HG03354 (cell line): ENCODE results near the gene PLA1A.

Experiments used
- ATAC-seq: cut with Tn5 transposase; IDR thresholded peaks from one replicate; pipeline ENCODE4 v1.9.1; 2021; ENCODE audit warnings: mild to moderate bottlenecking; ENCODE audit not compliant: unreplicated experiment, poor library complexity, severe bottlenecking

PLA1A gene

DNA sequence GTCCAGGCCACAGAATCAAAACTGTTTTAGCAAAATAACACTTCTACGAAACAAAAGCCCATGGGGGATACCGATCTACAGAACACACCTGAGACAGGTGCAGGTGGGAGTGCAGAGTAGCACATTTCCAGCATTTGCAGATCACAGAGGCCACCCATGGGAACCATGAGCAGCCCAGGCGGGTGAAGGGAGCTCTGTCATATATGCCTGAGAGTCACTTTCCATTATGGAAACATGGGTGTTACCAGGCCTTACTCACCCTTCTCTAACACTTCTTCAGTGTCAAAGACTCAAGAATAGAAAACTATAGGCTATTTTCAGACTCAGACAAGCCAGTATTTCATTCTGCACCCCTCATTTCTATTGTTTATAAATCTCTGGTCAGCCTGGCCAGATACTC is 3.5 kb downstream of the PLA1A start:
- peak; percentile 22 for ATAC-seq

DNA sequence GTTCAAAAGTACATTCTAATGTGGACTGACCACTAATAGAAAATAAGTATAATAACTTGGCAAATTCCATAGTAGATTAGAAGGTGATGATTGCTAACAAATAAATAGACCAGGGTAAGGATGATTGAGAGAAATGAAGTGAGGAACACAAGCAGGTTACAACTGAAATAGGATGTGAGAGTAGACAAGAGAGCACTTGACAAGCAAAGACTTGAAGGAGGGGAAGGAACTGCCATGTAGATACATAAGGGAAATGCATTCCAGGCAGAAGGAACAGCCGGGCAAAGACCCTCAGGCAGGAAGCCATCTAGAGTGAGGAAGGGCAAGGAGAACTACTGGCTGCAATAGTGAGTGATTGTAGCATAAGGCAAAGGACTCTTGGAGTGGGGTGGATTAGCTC is 5.0 kb downstream of the PLA1A start:
- no peak for ATAC-seq

DNA sequence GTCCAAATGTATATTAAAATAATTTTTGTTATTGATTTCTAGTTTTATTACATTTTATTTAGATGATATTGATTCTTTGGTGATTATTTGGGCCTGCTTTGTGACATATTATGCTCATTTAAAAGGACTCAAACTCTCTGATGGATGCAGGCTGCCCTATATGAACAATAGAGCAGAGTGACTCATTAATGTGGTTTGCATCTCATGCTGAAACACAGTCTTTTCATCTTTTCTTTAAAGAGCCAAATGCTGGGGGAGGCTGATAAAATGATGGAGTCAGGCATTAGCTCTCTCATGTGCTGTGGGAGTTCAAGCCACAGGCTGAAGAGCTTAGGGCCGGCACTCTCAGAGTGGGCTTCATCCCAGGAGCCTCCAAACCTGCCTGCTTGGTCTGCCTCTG is 7.2 kb downstream of the PLA1A start:
- ATAC-seq = no peak

DNA sequence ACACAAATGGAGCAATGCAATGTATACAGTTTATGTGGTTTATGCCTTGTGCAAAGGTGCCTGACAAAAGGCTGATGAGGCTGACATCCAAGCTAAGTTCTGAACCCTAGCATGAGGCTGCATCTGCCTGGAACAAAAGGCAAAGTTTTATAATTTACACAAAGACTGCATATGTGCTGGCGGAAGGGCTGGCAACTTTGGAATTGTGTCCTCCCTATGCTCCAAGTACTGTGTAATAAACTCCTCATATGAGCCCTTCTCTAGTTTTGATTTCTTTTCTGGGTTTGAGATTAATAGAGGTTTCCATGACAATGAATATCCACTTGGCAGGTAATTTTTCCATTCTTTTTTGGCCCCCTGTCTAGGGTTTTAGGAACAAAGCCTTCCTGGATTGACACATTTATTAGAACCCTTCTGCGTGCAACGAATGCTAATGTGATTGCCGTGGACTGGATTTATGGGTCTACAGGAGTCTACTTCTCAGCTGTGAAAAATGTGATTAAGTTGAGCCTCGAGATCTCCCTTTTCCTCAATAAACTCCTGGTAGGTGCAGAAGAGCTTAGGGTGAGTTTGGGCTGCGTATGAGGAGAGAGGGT is 10.8 kb downstream of the PLA1A start:
- no peak for ATAC-seq

DNA sequence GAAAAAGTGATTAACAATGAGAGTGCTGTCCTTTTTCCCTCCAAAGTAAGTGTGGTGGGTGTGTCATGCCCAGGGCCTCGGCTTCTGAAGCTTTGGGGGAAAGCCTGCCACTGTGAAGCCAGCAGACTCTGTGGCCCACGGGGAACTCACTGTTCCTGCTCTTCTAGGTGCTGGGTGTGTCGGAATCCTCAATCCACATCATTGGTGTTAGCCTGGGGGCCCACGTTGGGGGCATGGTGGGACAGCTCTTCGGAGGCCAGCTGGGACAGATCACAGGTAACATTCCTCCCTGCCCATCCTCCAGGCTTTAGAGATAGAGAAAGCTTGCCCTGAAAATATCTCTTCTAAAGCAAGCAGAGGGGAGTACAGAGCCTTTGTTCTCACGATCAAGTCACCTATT is 11.6 kb downstream of the PLA1A start:
- no peak for ATAC-seq

DNA sequence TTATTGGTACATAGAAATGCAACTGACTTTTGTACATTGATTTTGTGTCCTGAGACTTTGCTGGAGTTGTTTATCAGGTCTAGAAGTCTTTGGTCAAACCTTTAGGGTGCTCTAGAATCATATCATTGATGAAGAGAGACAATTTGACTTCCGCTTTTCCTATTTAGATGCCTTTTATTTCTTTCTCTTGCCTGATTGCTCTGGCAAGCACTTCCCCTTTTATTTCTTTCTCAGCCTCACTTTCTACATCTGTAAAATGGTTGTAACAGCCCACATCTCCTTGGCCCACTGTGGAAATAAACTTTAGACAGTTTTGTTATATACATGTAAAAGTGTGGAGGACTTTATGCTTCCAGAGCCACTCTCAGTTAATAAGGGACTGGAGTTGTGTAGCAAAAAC is 14.0 kb downstream of the PLA1A start:
- ATAC-seq = no peak

GRCh38 chr3:119613201-119613600 is 15.5 kb downstream of the PLA1A start:
- ATAC-seq = no peak

DNA sequence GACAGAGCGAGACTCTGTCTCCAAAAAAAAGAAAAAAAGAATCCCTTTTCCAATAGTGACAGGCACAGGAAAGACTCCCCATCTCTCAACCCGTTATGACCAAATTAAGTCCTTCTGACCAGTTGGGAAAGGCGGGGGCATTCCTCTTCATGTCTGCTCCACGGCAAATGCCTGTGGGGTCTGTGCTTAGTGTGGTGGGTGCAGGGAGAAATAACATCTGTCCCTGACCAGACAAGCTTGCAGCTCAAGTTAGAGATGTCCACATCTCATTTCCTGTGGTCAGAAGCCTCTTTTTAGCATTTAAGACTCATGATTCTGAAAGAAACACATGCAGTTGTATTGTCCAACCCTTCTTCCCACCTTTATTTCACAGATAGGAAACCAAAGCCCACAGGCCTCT is 16.2 kb downstream of the PLA1A start:
- ATAC-seq = no peak

GRCh38 chr3:119616056-119616455 is 18.4 kb downstream of the PLA1A start:
- ATAC-seq = no peak

DNA sequence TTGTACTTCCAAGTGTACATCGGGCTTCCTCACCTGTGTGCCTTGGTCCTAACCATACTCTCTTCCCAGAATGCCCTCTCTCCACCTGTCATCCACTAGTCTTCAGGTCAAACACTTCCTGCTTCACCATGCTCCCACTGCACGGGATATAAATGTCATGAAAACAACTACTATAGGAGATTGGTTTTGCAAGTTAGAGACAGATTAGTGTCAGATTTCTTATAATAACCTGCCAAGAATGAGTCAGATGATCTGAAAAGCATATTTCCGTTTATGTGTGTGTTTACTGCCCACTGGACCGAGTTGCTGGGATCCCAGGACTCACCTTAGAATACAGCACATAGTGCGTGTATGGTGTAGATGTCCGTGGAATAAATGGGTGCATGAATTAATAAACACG is 21.4 kb downstream of the PLA1A start:
- ATAC-seq = no peak

- no peak for ATAC-seq
Measured at GRCh38 chr3:119620899-119621298, 23.2 kb downstream of the PLA1A start.

- ATAC-seq = no peak
Measured at GRCh38 chr3:119624002-119624720, 26.5 kb downstream of the PLA1A start.

DNA sequence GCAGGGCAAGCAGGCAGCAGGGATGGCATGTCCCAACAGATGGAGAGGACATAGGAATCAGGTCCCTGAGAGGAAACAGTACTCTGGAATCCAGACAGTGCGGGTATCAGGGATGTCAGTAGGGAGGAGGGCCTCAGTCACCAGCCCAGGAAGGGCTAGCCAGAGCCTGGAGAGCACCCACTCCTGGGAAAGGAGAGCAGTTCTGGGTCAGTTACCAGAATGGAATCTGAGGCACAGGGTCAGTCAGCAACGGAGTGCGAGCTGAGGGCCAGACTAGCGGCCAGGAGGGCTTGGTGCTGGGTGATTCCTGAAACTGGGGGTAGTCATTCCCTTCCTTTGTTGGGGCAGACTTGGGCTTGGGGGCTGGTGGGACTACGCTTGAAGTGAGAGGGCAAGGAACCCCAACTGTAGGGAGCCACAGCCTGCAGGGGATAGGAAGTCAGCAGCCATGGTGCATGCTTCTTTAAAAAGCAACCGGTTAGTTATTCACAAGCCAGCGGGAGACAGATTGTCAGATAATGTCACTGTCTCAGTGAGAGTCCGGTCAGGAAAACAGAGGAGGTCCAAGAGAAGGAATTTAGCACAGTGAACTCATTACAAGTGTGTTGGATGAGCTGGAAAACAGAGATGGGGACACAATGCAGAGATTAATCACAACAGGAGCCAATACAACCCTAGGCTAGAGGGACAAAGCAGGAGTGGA is 27.9 kb downstream of the PLA1A start:
- no peak for ATAC-seq

DNA sequence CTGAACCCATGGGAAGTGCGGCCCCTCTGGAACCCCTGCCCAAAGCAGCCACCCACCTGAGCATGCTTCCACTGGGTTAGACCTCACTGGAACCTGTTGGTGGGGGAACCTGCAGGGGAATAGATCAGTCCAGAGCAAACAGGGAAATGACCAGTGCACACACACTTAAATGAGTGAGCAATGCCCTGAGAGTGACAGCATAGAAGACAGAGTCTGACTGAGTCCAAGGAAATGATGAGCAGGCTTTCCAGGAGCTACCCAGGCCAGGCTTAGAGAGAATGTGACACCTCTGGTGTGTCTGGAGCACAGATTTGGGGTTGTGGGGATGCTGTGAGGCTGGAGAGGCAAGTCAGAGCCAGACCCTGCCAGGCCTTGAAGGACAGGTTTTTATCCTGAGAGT is 28.5 kb downstream of the PLA1A start:
- no peak for ATAC-seq

- ATAC-seq = peak; percentile 42
Measured at GRCh38 chr3:119627461-119627860, 29.8 kb downstream of the PLA1A start.

DNA sequence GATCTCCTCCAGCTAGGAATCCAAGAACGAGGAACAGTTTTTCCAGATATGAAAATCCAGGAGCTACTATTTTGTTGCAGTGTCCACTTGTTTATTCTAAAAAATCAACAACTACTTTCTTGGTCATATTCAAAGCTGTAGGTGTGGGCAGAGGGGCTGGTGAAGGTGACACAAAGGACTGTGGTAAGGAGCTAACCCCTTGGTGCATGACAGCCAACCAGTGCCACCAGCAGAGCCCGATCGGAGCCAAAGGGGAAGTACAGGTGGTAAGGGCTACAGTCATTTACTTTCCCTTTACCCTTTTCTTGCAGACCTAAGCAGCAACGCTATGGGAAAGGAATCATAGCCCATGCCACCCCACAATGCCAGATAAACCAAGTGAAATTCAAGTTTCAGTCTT is 30.7 kb downstream of the PLA1A start:
- peak; percentile 71 for ATAC-seq

DNA sequence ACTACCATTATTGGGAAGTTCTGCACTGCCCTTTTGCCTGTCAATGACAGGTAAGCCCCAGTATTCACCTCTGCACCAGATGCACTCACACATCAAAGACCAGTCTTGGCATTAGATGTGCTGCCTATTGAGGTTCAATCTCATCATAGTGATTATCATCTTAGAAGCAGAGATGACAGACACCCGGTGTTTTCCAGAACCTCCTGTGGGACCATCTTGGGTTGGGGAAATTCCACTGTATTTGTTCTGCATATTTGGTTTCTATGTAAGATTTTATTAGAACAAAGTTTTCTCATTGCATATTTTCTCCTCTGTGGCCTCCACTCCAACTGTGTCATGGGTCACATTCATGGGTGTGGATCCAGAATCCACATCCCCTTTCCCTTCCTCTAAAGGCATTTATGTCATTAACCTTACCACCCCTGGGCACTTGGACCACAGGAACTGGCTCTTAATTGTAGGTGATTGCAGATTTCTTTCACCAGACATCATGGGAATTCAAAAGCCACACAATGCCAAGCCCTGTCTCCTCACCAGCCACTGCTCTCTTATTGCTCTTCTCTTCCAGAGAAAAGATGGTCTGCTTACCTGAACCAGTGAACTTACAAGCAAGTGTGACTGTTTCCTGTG is 31.2 kb downstream of the PLA1A start:
- peak; percentile 35 for ATAC-seq

DNA sequence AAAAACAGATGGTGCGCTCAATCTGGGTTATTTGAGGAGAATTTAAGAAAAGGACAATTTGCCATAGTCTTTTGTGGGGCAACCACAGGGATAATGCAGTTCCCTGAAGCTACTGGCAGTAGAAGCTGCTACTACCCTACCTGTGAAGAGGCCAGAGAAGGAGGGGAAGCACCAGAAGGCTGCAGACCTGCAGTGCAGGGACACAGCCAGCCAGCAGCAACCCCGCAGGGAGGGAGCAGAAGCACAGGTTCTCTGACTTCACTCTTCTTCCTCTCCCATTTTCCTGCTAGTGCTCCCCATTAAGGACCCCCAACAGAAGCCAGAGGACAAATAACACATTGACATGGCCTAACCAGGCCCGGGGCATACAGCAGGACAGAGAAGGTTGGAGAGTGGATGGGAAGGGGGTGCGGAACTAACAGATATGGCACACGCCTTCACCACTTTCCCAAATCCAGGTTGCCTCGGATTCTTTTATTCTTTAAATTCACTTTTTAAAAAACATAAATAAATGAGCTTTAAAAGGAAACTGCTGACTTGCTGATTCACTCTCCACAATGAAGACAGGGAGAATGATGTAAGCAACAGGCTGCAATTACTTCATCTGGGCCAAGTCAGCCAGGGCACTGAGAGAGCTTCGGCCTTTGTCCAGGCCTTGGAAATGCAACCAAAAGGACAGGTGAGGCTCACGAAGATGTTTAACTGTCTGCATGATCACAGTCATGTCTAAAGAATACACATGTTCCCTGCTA is 32.6 kb downstream of the PLA1A start:
- ATAC-seq = no peak

DNA sequence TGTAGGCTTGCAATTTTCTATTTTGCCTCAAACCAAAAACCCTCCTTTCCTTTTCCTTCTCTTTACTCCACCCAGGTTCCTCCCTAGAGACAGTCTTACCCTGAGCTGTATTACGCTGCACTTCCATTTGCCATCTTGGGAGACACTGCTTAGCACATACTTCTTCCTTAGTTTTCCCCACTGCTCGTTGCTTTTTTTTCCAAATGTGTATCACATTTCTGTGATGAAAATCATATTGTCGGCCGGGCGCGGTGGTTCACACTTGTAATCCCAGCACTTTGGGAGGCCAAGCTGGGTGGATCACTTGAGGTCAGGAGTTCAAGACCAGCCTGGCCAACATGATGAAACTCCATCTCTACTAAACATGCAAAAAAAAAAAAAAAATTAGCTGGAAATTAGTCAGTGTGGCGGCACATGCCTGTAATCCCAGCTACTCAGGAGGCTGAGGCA is 33.2 kb downstream of the PLA1A start:
- no peak for ATAC-seq

DNA sequence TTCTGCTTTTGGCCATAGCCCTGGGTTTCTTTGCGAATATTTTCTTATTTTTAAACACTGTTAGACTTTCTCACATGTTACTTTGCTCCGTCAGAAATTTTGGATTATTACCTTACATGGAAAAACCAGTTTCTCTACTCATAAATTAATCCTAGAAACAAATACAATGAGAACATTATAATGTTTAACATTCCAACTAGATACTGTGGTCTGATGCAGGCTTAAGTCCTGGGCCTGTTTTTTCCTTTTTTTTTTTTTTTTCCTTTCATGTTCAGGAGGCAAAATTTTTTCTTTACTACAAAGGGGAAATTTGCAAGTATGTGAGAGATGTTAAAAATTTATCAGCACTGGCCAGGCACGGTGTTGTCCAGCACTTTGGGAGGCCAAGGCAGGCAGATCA is 33.8 kb downstream of the PLA1A start:
- no peak for ATAC-seq
